ENCODE measurements around the gene MEIOB. TPM values are rescaled to one million over a fixed set of nuclear protein-coding genes. Genes with fewer than 3 reads are reported as not detected.
"Not testable (repeated sequence)": the region's sequence is repeated elsewhere in the genome, so short reads cannot be mapped to it uniquely, and the experiment has no call there.

The MEIOB gene
- total RNA-seq, 1 donor from 2014 or later, result 2.4 TPM

DNA sequence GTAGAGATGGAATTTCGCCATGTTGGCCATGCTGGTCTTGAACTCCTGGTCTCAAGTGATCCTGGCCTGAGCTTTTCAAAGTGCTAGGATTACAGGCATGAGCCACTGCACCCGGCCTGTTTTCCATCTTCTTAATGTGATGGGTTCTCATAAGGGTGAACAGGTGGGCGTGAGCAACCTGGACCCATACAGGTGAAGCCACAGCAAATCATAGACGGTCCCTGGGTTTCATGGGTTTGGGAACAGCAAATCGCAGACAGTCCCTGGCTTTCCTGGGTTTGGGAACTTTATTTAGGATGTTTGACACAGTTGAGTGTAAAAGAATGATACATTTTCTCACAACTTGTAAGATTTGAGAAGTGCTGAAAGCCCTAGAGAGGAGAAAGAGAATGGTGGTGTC is 12.9 kb upstream of the MEIOB start:
- peaks cover 3% of the 10 kb centered on the region for H3K27me3 Mint-ChIP-seq (ENCODE audit: unreplicated experiment)
- H3K4me3 Mint-ChIP-seq (ENCODE audit: unreplicated experiment), result no peak overlapping the region
- peaks cover 1% of the 10 kb centered on the region for H3K4me1 Mint-ChIP-seq (ENCODE audit: low read depth, unreplicated experiment)
- no peak overlapping the region for H3K27ac Mint-ChIP-seq (ENCODE audit: unreplicated experiment)
- TF ChIP-seq, protein P1, sequence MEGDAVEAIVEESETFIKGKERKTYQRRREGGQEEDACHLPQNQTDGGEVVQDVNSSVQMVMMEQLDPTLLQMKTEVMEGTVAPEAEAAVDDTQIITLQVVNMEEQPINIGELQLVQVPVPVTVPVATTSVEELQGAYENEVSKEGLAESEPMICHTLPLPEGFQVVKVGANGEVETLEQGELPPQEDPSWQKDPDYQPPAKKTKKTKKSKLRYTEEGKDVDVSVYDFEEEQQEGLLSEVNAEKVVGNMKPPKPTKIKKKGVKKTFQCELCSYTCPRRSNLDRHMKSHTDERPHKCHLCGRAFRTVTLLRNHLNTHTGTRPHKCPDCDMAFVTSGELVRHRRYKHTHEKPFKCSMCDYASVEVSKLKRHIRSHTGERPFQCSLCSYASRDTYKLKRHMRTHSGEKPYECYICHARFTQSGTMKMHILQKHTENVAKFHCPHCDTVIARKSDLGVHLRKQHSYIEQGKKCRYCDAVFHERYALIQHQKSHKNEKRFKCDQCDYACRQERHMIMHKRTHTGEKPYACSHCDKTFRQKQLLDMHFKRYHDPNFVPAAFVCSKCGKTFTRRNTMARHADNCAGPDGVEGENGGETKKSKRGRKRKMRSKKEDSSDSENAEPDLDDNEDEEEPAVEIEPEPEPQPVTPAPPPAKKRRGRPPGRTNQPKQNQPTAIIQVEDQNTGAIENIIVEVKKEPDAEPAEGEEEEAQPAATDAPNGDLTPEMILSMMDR (IDR thresholded peaks at IDR 0.05; ENCODE audit: partially characterized antibody, unreplicated experiment), result no peak
- H3K36me3 Mint-ChIP-seq (ENCODE audit: unreplicated experiment), result no peaks in the 10 kb centered on the region
- no peaks in the 10 kb centered on the region for H3K9me3 Mint-ChIP-seq (ENCODE audit: unreplicated experiment)
- no peak for DNase-seq

DNA sequence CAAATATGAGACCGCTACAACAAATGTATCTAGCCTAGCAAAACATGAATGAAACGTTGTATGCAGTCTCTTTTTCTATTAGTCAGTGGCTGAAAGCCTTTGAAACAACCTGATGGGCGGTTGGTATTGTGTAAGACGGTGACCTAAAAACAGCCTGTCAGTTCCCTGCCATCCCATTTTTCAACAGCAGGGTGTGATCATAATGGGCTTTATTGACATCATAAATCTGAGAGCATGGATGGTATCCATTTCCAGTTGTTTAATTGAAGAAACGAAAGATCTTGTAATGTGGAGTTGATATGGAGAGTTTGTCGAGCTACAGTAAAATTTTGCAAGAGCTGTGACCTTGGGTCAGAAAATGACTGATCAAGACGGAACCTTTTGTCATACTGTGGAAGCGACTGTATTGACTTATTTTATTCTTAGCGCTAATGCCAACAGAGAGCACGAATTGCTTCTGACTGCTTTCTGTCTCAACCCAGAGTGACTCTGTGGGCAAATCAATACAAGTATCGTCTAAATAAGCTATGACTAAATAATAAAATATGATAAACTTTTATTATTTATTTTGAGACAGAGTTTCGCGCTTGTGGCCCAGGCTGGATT is 12.3 kb upstream of the MEIOB start:
- Mint-ChIP-seq H3K4me1 (ENCODE audit: low read depth, unreplicated experiment) (peaks cover 1% of the 10 kb centered on the region), H3K27ac (ENCODE audit: unreplicated experiment) (no peak overlapping the region), H3K27me3 (ENCODE audit: unreplicated experiment) (peaks cover 3% of the 10 kb centered on the region), H3K9me3 (ENCODE audit: unreplicated experiment) (no peaks in the 10 kb centered on the region), H3K36me3 (ENCODE audit: unreplicated experiment) (no peaks in the 10 kb centered on the region), H3K4me3 (ENCODE audit: unreplicated experiment) (no peak overlapping the region)
- TF ChIP-seq, protein P1 (IDR thresholded peaks at IDR 0.05; ENCODE audit: partially characterized antibody, unreplicated experiment), result peak; percentile 59
- no peak for DNase-seq

GRCh38 chr16:1881172-1881571 is 9.2 kb upstream of the MEIOB start:
- not testable (repeated sequence) for H3K36me3 Mint-ChIP-seq (ENCODE audit: unreplicated experiment); DNase-seq; H3K9me3 Mint-ChIP-seq (ENCODE audit: unreplicated experiment); H3K4me1 Mint-ChIP-seq (ENCODE audit: low read depth, unreplicated experiment); H3K27ac Mint-ChIP-seq (ENCODE audit: unreplicated experiment); H3K4me3 Mint-ChIP-seq (ENCODE audit: unreplicated experiment); H3K27me3 Mint-ChIP-seq (ENCODE audit: unreplicated experiment)

GRCh38 chr16:1879477-1879876 is 7.5 kb upstream of the MEIOB start:
- no peaks in the 10 kb centered on the region for H3K9me3 Mint-ChIP-seq (ENCODE audit: unreplicated experiment)
- TF ChIP-seq, protein P1 (IDR thresholded peaks at IDR 0.05; ENCODE audit: partially characterized antibody, unreplicated experiment), result no peak

GRCh38 chr16:1878256-1878655 is 6.3 kb upstream of the MEIOB start:
- no peak overlapping the region for H3K4me3 Mint-ChIP-seq (ENCODE audit: unreplicated experiment)
- H3K27ac Mint-ChIP-seq (ENCODE audit: unreplicated experiment), result no peak overlapping the region
- TF ChIP-seq, protein P1 (IDR thresholded peaks at IDR 0.05; ENCODE audit: partially characterized antibody, unreplicated experiment), result no peak
- H3K9me3 Mint-ChIP-seq (ENCODE audit: unreplicated experiment), result no peaks in the 10 kb centered on the region
- H3K4me1 Mint-ChIP-seq (ENCODE audit: low read depth, unreplicated experiment), result peaks cover 14% of the 10 kb centered on the region
- peaks cover 1% of the 10 kb centered on the region for H3K27me3 Mint-ChIP-seq (ENCODE audit: unreplicated experiment)
- no peaks in the 10 kb centered on the region for H3K36me3 Mint-ChIP-seq (ENCODE audit: unreplicated experiment)
- no peak for DNase-seq

More at GRCh38 chr16:1879477-1879876, 7.5 kb upstream of the MEIOB start:
- no peak for DNase-seq
- H3K4me1 Mint-ChIP-seq (ENCODE audit: low read depth, unreplicated experiment), result peaks cover 13% of the 10 kb centered on the region
- no peak overlapping the region for H3K27ac Mint-ChIP-seq (ENCODE audit: unreplicated experiment)
- H3K4me3 Mint-ChIP-seq (ENCODE audit: unreplicated experiment), result no peak overlapping the region
- H3K27me3 Mint-ChIP-seq (ENCODE audit: unreplicated experiment), result peaks cover 1% of the 10 kb centered on the region
- H3K36me3 Mint-ChIP-seq (ENCODE audit: unreplicated experiment), result no peaks in the 10 kb centered on the region
